Measurements from ENCODE around the gene UQCC2. TPM values are rescaled to one million over a fixed set of nuclear protein-coding genes. Genes with fewer than 3 reads are reported as not detected.

UQCC2 gene
- total RNA-seq, 1 donor from 2014 or later: 73.0 TPM

DNA sequence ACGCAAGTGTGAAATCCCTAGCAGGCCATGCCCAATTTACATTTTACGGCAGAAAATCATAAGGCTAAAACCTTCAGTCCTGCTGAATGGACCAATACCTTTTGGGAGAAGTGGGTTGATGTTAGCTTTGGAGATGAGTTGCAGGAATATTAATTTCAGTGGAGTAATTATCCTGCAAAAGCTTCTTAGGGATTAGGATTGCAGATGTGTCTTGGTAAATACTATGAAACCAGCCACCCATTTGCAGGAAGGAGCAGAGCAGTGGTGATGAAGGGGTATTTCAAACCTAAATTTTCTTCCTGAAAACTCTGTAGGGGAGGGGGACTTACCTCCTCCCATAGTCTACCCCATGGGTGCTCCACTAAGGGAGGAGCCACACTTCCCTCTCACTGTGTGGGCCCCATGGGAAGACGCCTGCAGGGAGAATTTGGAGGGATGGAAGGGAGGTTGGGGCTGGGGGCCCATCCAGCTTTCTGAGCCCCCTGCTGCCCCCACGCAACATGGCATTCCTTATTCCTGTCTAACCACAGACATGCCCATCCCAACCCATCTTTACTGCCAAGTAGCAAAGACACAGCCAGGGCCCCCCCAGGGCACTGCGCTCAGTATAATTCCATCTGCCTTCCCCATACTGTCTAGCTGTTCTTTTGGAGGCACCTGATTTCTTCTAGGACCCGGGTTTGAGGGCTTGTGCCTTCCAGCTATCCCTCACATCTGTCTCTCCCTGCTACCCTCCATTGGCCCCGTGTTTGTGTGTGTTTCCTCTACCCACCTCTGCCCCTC is 14.6 kb upstream of the UQCC2 start:
- DNase-seq (ENCODE audit: low read depth): no peak

DNA sequence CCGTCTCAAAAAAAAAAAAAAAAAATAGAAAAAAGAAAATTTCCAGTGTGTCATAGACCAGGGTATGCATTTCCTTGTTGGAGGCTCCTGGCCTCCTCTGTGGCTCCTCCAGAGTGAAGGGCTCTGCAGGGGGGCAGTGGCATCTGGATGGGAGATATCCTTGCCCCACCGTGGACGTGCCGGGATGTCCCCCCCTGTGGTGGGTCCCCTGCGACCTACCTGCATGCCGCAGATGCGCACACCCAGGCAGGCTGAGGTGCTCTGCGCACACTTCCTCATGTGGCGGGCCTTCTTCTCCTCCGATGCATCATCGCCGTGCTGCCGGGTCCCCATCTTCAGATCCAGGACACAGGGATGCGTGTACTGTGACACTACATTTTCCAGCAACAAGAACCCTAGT is 13.7 kb upstream of the UQCC2 start:
- no peak for DNase-seq (ENCODE audit: low read depth)

- no peak for DNase-seq (ENCODE audit: low read depth)
Observed at GRCh38 chr6:33724102-33725023, 12.9 kb upstream of the UQCC2 start.

- no peak for DNase-seq (ENCODE audit: low read depth)
Observed at GRCh38 chr6:33723371-33724085, 12.0 kb upstream of the UQCC2 start.

- no peak for DNase-seq (ENCODE audit: low read depth)
Observed at GRCh38 chr6:33722103-33722623, 10.7 kb upstream of the UQCC2 start.

- no peak for DNase-seq (ENCODE audit: low read depth)
Observed at GRCh38 chr6:33721508-33721907, 10.0 kb upstream of the UQCC2 start.

DNA sequence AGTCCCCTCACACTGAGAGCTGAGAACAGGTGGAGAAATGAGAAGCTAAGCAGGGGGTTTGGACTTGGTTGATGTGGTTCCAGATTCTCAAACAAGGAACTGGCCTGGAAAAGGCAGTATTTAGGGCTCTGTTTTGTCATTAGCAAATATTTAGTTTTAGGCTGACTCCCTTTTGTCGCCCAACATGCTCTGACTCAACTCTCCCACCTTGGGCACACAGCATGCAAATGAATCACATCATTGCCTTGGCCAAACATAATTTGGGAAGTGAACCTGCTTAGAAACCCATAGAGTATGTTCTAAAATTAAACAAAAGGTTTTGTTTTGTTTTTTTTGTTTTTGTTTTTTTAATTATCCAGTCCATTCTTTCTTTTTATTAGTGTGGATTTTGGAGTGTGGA is 9.5 kb upstream of the UQCC2 start:
- DNase-seq (ENCODE audit: low read depth): no peak

DNA sequence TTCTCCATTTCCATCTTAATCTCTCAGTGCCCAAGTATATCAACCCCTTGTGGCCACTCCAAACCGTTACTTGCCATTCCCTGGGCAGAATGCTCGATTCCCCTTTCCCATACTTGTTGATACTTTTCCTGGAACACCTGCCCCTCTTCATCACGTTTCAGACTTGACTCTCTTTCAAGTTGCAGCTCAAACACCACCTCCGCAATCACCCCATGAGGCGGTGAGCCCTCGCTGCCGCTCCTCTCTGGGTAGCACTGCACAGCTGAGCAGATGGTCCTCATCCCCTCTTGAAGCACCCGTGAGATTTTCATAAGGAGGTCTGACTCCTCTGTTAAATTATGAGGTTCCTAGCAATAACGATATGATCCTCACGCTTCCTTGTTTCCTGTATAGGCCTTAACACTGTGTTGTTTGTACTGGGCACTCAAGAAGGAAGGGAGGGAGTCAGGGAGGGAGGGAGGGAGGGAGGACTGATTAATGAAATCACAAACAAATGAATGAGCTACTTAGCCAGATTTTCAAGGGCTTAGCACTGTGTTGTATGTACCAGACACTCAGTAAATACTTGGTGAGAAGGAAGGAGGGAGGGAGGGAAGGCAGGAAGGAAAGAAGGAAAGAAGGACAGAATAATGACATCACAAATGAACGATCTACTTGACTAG is 8.0 kb upstream of the UQCC2 start:
- no peak for DNase-seq (ENCODE audit: low read depth)

DNA sequence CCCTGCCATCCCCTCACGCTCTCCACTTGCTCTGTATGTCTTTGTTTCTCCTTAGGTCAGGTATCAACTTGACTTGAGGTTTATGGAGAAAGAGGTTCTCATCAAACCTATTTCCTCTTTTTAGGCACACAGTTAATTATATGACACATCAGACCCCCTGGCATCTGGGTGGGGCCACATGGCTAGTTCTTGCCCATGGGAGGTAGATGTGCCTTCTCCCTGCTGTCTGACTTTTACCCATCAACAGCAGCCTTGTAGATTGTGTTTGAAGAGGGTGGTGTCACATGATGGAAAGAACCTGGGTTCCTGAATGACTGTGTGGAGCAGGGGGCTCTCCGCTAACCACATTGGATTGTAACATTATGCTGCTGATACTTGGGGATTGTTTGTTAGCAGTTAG is 7.2 kb upstream of the UQCC2 start:
- no peak for DNase-seq (ENCODE audit: low read depth)

DNA sequence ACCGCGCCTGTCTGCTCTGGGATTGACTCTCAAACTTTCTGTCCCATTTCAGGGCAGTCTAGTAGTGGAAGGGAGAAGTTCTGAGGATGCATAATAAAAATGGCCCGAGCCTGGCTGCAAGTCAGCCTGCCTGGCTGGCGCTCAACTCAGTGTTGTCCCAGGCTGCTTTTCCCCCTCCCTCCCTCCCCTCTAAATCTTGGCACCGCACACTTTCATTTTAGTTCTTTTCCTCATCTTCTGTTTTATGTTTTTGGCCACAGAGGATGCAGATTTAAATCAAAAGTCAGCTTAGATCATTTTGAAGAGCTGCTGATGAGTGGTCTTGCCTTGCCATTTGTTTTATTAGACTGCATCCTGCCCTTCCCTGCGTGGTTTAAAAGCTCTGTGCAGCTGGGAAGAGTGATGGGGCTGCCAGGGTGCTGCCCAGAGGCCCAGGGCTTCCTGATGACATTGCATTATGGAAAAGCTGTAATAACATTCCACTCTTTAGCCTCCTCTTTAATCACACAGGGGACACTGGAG is 6.5 kb upstream of the UQCC2 start:
- no peak for DNase-seq (ENCODE audit: low read depth)

DNA sequence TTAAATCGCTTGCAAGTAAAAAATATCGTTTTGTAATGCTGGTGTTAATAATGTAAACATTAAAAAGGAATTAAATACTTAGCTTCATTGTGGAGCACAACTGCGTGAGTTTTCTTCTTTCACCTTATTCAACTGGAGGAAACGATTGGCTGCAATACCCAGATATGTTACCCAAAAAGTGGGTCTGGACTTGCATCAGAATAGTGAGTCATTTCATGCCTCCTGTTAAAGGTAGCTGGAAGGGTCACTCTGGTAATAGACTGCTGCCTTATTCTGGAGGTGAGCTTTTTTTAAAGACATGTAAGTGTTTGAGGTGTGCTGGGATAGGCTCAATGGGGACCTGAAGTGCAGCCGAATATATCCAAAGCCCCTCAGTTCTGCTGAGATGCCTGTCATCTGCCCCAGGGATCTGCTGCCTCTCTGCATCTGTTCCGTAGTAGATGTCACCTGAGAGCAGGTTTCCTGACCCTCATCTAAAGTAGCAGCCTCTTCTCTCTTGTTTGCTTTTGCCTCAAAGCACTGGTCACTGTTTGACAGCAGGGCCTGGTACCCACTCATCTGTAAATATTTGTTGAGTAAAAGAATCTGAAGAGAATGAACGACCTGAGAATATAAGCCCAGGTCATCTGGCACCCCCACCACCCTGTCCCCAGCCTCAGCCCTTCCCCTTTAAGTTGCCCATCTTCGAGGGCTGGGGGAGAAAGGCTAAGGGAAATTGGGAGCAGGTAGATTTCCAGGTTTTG is 5.6 kb upstream of the UQCC2 start:
- DNase-seq (ENCODE audit: low read depth): no peak

- no peak for DNase-seq (ENCODE audit: low read depth)
Observed at GRCh38 chr6:33716379-33716778, 4.9 kb upstream of the UQCC2 start.

- no peak for DNase-seq (ENCODE audit: low read depth)
Observed at GRCh38 chr6:33714385-33715040, 3.0 kb upstream of the UQCC2 start.

GRCh38 chr6:33713786-33714185 is 2.3 kb upstream of the UQCC2 start:
- DNase-seq (ENCODE audit: low read depth): no peak

- DNase-seq (ENCODE audit: low read depth): no peak
Observed at GRCh38 chr6:33712914-33713313, 1.4 kb upstream of the UQCC2 start.

GRCh38 chr6:33710296-33711121 is 991 bp downstream of the UQCC2 start:
- DNase-seq (ENCODE audit: low read depth): no peak

DNA sequence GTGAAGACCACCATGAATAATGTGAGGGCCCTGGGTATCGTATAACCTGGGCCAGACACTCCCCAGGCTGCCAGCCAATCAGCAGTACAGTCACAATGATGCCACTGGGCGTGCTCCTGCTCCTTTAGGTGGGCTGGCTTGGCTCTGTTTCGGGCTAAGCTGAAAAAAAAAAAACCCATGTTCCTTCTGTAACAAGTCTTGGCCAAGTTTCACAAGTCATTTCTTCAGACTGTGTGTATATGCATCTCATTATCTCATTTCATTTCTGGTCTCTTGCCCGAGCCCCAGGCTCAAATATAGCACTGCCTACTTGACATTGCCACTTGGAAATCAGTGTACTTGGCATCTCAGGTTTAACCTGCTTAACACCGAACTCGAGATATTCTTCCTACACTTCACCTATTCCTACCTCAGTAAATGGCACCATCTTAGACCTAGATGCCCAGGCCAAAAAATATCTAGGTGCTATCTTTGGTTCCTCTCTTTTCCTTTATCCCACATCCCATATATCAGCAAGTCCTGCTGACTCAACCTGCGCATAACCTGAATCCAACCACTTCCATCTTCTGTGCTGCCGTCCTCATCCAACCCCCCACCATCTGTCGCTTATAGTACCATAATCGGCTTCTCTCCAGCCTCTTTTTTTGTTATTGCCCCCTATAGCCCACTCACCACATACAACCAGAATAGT is 1.8 kb downstream of the UQCC2 start:
- no peak for DNase-seq (ENCODE audit: low read depth)

All from myocyte (in vitro differentiated cells).